Measurements from ENCODE around the gene GNPNAT1.
A peak's percentile ranks its signal among the peaks of the same experiment; 100 is the strongest.

GNPNAT1 gene

DNA sequence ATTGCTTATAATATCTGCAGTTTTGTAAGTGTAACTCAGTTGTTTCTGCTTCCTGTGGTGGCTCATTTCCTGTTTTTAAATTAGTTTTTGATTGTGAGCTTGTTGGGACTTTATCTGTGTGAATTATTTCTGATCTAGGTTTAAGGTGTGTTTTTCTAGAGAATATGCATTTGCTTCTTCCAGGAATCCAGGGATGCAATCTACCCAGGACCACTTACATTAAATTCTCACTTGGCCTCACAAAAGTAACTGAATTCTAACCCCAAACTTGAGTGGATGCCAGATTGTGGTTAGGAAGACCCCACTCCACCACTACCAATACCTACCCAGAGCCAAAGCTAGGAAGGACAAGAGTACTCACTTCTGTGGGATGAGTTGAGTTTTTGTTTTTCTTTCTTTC lies 49.5 kb downstream of the GNPNAT1 start:
- TF ChIP-seq, protein P1, sequence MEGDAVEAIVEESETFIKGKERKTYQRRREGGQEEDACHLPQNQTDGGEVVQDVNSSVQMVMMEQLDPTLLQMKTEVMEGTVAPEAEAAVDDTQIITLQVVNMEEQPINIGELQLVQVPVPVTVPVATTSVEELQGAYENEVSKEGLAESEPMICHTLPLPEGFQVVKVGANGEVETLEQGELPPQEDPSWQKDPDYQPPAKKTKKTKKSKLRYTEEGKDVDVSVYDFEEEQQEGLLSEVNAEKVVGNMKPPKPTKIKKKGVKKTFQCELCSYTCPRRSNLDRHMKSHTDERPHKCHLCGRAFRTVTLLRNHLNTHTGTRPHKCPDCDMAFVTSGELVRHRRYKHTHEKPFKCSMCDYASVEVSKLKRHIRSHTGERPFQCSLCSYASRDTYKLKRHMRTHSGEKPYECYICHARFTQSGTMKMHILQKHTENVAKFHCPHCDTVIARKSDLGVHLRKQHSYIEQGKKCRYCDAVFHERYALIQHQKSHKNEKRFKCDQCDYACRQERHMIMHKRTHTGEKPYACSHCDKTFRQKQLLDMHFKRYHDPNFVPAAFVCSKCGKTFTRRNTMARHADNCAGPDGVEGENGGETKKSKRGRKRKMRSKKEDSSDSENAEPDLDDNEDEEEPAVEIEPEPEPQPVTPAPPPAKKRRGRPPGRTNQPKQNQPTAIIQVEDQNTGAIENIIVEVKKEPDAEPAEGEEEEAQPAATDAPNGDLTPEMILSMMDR (IDR thresholded peaks at IDR 0.05; ENCODE audit: low read depth, low read length), result no peak
- no peaks in the 10 kb centered on the region for H3K27me3 ChIP-seq
- no peaks in the 10 kb centered on the region for H3K36me3 ChIP-seq
- DNase-seq, result no peak
- H3K4me3 ChIP-seq (ENCODE audit: low read depth, low read length), result no peak overlapping the region
- H3K9me3 ChIP-seq, result no peaks in the 10 kb centered on the region
- H3K4me1 ChIP-seq, result no peaks in the 10 kb centered on the region

DNA sequence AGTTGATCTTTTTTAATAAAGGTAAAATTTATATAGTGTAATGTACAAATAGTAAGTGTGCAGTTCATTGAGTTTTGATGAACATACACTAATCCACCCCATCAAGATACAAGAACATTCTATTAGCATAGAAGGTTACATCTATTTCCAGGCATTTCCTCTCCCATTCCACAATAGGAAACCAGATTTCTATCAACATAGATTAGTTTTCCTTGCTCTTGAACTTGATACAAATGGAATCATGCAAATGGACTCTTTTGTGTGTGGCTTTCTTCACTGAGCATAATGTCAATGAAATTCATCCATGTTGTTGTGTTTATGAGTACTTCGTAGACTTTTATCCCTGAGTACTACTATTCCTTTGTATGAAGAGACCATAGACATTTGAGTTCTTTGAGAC lies 50.7 kb downstream of the GNPNAT1 start:
- no peak for DNase-seq
- Histone ChIP-seq H3K4me1 (peaks cover 5% of the 10 kb centered on the region), H3K36me3 (no peaks in the 10 kb centered on the region), H3K9me3 (no peaks in the 10 kb centered on the region), H3K4me3 (ENCODE audit: low read depth, low read length) (no peak overlapping the region), H3K27me3 (no peaks in the 10 kb centered on the region)
- TF ChIP-seq, protein P1 (IDR thresholded peaks at IDR 0.05; ENCODE audit: low read depth, low read length), result no peak

DNA sequence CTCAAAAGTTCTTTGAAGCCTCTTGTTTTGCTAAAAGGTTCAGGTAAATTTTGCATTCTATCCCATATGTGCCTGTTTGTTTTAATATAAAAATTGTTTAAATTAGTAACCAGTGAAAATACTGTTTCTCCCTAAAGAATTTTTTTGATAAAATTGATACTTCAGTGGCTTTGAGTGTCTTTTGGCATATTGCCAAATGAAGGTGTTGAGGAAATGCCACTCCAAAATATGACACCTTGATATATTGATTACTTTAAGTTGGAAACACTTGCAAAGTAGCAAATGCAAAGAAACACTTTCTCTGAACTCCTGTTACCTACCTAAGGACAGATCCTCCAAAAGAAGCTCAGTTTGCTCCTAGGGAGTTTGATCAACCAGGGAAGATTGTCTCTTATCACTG lies 53.0 kb downstream of the GNPNAT1 start:
- Histone ChIP-seq H3K27me3 (no peaks in the 10 kb centered on the region), H3K36me3 (no peaks in the 10 kb centered on the region), H3K4me1 (peaks cover 9% of the 10 kb centered on the region), H3K9me3 (no peaks in the 10 kb centered on the region), H3K4me3 (ENCODE audit: low read depth, low read length) (no peak overlapping the region)
- TF ChIP-seq, protein P1 (IDR thresholded peaks at IDR 0.05; ENCODE audit: low read depth, low read length), result no peak
- no peak for DNase-seq

DNA sequence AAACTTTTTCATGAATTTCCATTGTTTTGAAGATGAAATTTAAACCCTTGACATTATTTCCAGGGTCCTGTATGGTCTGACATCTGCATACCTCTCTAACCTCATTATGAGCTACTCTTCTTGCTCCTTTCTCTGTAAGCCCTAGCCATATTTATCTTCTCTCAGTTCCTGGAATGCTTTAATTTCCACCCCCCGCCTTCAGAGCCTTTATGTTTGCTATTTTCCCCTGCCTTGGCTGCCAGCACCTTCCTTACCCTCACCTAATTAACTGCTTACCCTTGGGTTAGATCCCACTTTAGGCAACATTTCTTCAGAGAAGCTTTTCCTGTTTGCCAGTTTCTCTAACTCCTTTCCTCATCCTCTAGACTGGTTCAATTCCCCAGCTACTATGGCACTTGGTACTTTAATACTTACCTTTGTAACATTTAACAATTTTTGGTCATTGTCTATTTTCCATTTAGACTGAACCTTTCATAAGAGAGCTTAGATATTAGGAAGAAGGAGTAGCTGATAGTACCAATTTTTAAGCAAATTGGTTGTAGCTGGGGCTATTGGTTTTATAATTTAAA lies 55.4 kb downstream of the GNPNAT1 start:
- TF ChIP-seq, protein P1 (IDR thresholded peaks at IDR 0.05; ENCODE audit: low read depth, low read length), result no peak
- Histone ChIP-seq H3K27me3 (no peaks in the 10 kb centered on the region), H3K36me3 (no peaks in the 10 kb centered on the region), H3K4me3 (ENCODE audit: low read depth, low read length) (no peak overlapping the region), H3K9me3 (no peaks in the 10 kb centered on the region), H3K4me1 (peaks cover 9% of the 10 kb centered on the region)
- no peak for DNase-seq

DNA sequence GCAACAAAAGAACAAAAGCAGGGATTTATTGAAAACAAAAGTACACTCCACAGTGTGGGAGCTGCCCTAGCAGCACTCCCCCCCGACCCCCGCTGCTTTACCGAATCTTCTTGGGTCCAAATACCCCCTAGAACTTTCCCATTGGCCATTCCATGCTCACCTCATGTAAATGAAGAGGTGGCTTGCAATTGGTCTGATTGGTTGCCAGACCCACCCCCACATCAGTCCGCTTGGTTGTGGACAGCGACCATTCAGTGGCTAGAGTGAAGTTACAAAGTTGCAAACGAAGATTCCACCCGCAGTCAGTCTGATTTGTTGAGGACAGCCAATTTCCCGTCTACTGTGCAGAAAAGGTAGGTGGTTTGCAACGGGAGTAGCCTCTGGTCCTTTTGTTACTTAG lies 57.6 kb downstream of the GNPNAT1 start:
- DNase-seq, result no peak
- TF ChIP-seq, protein P1 (IDR thresholded peaks at IDR 0.05; ENCODE audit: low read depth, low read length), result no peak
- no peak overlapping the region for H3K4me3 ChIP-seq (ENCODE audit: low read depth, low read length)

DNA sequence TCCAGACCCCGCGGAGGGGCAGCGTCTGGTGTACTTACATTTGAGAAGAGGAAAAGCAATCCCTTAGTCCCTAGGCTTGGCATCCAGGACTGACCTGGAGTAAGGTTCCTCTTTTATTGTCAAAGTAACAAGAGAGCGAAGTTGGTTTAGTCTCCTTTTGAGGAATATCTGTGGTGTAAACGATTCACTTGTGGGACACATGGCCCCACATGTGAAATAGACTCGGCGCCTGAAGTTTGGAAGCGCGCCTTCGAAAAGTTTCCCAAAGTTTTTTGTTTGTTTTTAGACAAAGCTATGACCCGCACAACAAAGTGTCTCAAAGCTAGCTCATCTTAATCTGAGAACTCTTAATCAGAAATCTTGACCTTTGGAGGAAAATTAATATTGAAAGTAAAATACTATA lies 60.7 kb downstream of the GNPNAT1 start:
- Histone ChIP-seq H3K36me3 (peaks cover 21% of the 10 kb centered on the region), H3K4me1 (peaks cover 4% of the 10 kb centered on the region)
- DNase-seq, result no peak

More for the DNA sequence above, 57.6 kb downstream of the GNPNAT1 start:
- Histone ChIP-seq H3K36me3 (peaks cover 5% of the 10 kb centered on the region; the same call in 1 of the 2 replicates), H3K27me3 (no peaks in the 10 kb centered on the region), H3K9me3 (no peaks in the 10 kb centered on the region), H3K4me1 (peaks cover 9% of the 10 kb centered on the region)

More for the DNA sequence above, 60.7 kb downstream of the GNPNAT1 start:
- H3K4me3 ChIP-seq (ENCODE audit: low read depth, low read length), result peak overlapping the region; percentile 97
- TF ChIP-seq, protein P1 (IDR thresholded peaks at IDR 0.05; ENCODE audit: low read depth, low read length), result no peak
- H3K9me3 ChIP-seq, result no peaks in the 10 kb centered on the region
- H3K27me3 ChIP-seq, result no peaks in the 10 kb centered on the region

All from BE2C (cell line).